DMS153 (cell line): ENCODE data around the gene AIM2.

ENCODE experiments used
- DNase-seq: peaks from one replicate; lab custom pipeline; 2025; lab: John Stamatoyannopoulos, UW

Gene AIM2

GRCh38 chr1:159014003-159014571 is 62.5 kb downstream of the AIM2 start:
- no peak for DNase-seq

- DNase-seq: peak; percentile 37
Measured at GRCh38 chr1:159012495-159012894, 64.1 kb downstream of the AIM2 start.
